Large intestine (tissue), 3 donors: ENCODE measurements around the gene SLC11A2. TPM values are rescaled to one million over a fixed set of nuclear protein-coding genes. Genes with fewer than 3 reads are reported as not detected.

Experiments
- DNase-seq, 2 donors: peaks; one replicate each; pipeline versions ENCODE4 v3.0.0 to v3.0.0-alpha.2; 2013
- H3K27ac ChIP-seq: one replicate; pipeline ENCODE4 v1.5.1; 2013; ENCODE audit warnings: low read length
- H3K27me3 ChIP-seq: 2 replicates; pipeline ENCODE4 v1.6.1; 2013; ENCODE audit warnings: low read length; ENCODE audit not compliant: control insufficient read depth, insufficient read depth
- H3K36me3 ChIP-seq: 2 replicates; pipeline ENCODE4 v1.6.1; 2013; ENCODE audit warnings: low read length; ENCODE audit not compliant: control insufficient read depth, insufficient read depth
- H3K4me1 ChIP-seq: one replicate; pipeline ENCODE4 v1.6.1; 2013; ENCODE audit warnings: low read length; ENCODE audit not compliant: control insufficient read depth, insufficient read depth
- H3K4me3 ChIP-seq: one replicate; pipeline ENCODE4 v1.5.1; 2013; ENCODE audit warnings: low read length
- H3K9me3 ChIP-seq: one replicate; pipeline ENCODE4 v1.6.1; 2013; ENCODE audit warnings: mild to moderate bottlenecking, low read depth, low read length, moderate library complexity; ENCODE audit not compliant: control insufficient read depth
- WGBS: methylation state at CpG from one replicate; pipeline ENCODE4 v1.1.5; 2013; ENCODE audit warnings: low lambda C conversion rate; ENCODE audit not compliant: insufficient coverage; 5-methylcytosine and 5-hydroxymethylcytosine counted together
- polyA plus RNA-seq: library from polyadenylated mRNA; unstranded; fragments of 120-200 nt; gene quantifications from one replicate; pipeline ENCODE4 v1.2.1, GENCODE V29; 2013

SLC11A2 gene
- polyA plus RNA-seq, 1 donor, result 73.1 TPM

DNA sequence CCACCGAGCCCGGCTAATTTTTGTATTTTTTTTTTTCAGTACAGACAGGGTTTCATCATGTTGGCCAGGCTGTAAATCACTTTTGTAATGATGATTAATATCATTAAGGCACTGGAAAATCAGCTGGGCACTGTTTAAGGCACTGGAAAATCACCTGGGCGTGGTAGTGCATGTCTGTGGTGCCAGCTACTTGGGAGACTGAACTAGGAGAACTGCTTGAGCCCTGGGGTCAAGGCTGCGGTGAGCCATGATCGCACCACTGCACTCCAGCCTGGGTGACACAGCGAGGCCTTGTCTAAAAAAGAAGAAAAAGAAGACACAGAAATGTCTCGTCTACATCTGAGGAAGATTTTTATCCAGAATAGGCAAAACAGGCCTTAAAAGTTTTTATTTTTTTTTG is 12.7 kb downstream of the SLC11A2 start:
- Histone ChIP-seq H3K27me3 (no peaks in the 10 kb centered on the region), H3K9me3 (no peaks in the 10 kb centered on the region), H3K36me3 (peaks cover 2% of the 10 kb centered on the region), H3K4me3 (no peak overlapping the region), H3K4me1 (peaks cover 12% of the 10 kb centered on the region), H3K27ac (no peak overlapping the region)
- no peak for DNase-seq
- 100% methylated on average over 2 of the region's 7 CpGs for WGBS

DNA sequence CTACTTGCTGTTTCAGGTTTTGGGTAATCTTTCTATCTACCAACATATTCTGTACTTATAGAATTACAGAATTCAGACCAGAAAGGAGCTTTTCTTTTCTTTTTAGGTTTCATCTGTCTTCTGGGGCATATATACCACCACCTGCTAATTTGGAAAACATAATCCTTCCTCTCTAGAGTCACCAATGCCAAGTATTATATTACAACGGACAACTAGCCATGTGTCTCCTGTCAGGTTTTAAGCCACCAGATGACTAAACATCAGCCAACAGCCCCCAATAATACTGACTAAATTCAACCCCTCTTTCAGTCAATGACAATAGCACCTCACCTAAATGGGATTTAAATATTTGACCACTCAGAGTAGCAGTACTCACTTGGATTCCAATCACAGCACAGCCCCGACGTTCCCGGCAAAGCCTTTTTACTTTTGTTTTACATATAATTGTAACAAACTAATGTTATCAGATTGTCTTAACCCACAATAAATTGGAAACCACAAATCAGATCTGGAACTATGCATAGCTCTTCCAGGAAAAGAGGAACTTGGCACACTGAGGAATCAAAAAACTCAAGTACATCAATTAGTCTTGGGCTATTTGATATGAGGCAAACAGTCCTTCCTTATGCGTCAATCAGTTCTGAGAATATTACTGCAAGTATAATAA is 13.5 kb downstream of the SLC11A2 start:
- no peak overlapping the region for H3K4me3 ChIP-seq
- no peaks in the 10 kb centered on the region for H3K27me3 ChIP-seq
- H3K4me1 ChIP-seq, result peaks cover 15% of the 10 kb centered on the region
- 100% methylated on average over 3 of the region's 5 CpGs for WGBS
- no peak for DNase-seq
- H3K9me3 ChIP-seq, result no peaks in the 10 kb centered on the region
- no peak overlapping the region for H3K27ac ChIP-seq
- H3K36me3 ChIP-seq, result peaks cover 10% of the 10 kb centered on the region

DNA sequence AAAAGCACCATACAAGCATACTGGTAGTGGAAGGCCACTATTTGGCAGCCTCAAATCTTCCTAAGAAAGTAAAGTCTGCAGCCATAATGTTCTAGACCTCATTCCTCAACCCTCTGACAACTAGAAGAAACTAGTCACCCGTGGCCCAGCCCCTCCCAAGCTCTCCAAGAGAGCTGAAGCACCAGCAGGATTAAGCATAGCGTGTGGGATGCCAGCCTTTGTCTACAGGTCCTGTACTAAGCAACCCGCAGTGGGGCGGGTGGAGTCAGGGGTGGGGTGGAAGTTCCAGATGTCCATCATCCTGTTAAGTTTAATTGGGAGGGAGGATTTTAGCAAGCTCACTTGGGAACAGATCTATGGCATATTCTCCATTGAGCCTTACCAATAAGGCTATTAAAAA is 14.2 kb downstream of the SLC11A2 start:
- Histone ChIP-seq H3K9me3 (no peaks in the 10 kb centered on the region), H3K36me3 (peaks cover 16% of the 10 kb centered on the region), H3K27me3 (no peaks in the 10 kb centered on the region), H3K27ac (no peak overlapping the region), H3K4me3 (no peak overlapping the region), H3K4me1 (peaks cover 15% of the 10 kb centered on the region)
- no CpG with 5 or more reads among the region's 4 CpGs for WGBS
- no peak for DNase-seq

DNA sequence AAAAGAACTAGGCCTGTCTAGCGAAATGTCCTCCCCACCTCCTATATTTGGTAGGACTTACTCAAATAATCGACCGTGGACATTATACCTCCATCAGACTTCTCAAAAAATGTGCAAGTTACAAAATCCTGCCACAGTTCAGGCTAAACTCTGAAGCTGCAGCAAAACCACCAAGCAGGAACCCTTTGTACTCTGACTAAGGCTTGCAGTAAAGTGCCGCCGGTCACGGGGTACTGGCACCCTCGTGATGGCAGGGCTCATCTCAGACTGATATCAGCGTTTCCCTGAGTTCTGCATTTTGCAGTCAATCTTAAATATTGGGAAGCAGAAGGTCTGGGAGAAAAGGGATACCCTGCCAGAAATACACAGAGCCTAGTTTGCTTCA is 17.1 kb downstream of the SLC11A2 start:
- peak overlapping the region; percentile 74 for H3K27ac ChIP-seq
- no peaks in the 10 kb centered on the region for H3K27me3 ChIP-seq
- peak overlapping the region; percentile 6 for H3K4me3 ChIP-seq
- peak; percentile 85 to 90 for DNase-seq
- peaks cover 41% of the 10 kb centered on the region for H3K36me3 ChIP-seq
- H3K4me1 ChIP-seq, result peaks cover 24% of the 10 kb centered on the region
- no CpG with 5 or more reads among the region's 8 CpGs for WGBS
- H3K9me3 ChIP-seq, result no peaks in the 10 kb centered on the region

DNA sequence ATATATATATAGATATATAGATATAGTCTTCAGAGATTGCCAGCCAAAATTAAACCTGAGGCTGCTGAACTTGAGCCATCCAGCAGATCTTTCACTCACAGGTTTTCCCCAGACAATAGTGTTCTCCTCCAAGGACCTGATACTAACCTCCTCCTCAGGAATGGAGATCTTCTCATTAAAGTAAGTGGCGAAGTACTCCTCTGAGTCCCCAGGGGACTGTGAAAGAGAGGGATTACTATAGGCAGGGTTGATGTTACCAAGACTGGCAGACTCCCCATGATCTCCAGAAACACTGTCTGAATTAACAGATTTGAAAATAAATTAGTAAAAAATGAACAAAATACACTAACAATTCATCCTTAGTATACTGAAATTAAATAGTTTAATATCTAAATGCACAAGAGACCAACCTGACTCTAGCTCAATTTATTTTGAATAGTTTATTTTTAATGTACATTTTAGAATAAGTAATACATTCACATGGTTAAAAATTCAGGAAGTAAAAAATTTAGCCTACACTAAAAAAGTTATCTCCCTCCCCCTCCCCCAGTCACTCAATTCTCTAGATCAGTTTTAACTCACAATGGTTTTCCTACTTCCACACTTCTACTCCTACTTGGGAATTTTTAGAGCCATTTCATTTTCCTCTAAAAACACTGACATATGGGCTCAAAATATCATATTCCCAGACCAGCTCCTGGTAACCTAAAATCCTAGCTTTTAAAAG is 17.7 kb downstream of the SLC11A2 start:
- Histone ChIP-seq H3K36me3 (peaks cover 44% of the 10 kb centered on the region), H3K27ac (peak overlapping the region; percentile 74), H3K27me3 (no peaks in the 10 kb centered on the region), H3K4me1 (peaks cover 24% of the 10 kb centered on the region), H3K9me3 (no peaks in the 10 kb centered on the region), H3K4me3 (peak overlapping the region; percentile 6)
- WGBS, result no CpG with 5 or more reads among the region's 1 CpG
- DNase-seq, result no peak

DNA sequence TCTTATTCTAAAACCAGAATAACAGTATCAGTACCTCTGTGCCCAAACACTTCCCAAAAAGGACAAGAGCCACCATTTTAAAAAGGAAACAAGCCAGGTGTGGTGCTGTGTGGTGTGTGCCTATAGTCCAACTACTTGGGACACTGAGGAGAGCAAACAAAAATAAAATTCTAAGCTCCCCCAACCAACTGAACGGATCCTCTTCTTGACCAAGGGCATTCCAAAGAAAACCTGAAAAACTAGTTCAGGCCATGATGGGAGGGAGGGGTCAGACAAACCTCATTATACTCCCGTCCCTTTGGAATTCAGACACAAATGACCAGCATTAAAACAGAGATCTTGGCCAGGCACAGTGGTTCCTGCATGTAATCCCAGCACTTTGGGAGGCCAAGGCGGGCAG is 20.5 kb downstream of the SLC11A2 start:
- no peaks in the 10 kb centered on the region for H3K9me3 ChIP-seq
- no peak overlapping the region for H3K4me3 ChIP-seq
- H3K27me3 ChIP-seq, result no peaks in the 10 kb centered on the region
- peaks cover 24% of the 10 kb centered on the region for H3K4me1 ChIP-seq
- WGBS, result no CpG with 5 or more reads among the region's 3 CpGs
- no peak overlapping the region for H3K27ac ChIP-seq
- no peak for DNase-seq
- peaks cover 56% of the 10 kb centered on the region for H3K36me3 ChIP-seq

DNA sequence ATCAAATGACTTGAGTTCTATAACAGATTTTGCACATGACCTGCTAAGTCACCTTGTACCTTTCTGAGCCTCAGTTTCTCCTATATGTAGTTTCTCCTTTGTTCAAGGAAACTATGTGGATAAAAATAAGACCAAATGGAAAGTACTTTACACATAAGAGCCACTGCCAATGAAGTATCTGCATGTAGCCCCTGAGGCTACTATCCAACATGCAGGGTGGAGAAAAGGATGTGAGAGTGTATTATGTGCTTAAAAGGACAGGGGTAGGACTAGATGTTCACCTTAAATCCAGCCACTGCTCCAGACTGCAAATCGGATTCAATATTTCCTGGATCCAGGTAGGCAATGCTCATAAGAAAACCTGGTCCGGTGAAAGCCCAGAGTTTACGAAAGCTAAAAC is 21.2 kb downstream of the SLC11A2 start:
- H3K4me1 ChIP-seq, result peaks cover 24% of the 10 kb centered on the region
- no peaks in the 10 kb centered on the region for H3K27me3 ChIP-seq
- H3K4me3 ChIP-seq, result no peak overlapping the region
- H3K27ac ChIP-seq, result no peak overlapping the region
- DNase-seq, result no peak
- WGBS, result 100% methylated on average over 1 of the region's 3 CpGs
- H3K36me3 ChIP-seq, result peaks cover 62% of the 10 kb centered on the region
- H3K9me3 ChIP-seq, result no peaks in the 10 kb centered on the region

DNA sequence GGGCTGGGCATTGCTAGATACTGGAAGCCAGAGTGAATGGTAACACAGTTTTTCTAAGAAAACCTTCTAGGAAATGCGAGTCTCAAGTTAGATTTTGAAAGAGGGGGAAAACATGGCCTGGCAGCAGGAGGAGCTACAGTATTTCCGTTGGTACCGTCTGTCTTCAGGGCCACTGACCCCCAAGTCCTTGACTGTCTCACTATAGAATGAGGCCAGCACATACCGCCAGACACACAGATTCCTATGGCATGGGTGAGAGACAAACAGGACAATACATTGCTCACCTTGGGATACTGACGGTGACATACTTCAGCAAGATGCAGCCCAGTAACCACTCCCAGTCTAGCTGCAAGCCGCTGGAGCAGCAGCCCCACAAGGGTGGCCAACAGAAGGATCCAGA is 21.7 kb downstream of the SLC11A2 start:
- WGBS, result no CpG with 5 or more reads among the region's 6 CpGs
- Histone ChIP-seq H3K9me3 (no peaks in the 10 kb centered on the region), H3K27ac (no peak overlapping the region), H3K4me3 (no peak overlapping the region), H3K4me1 (peaks cover 20% of the 10 kb centered on the region), H3K36me3 (peaks cover 65% of the 10 kb centered on the region), H3K27me3 (no peaks in the 10 kb centered on the region)
- no peak for DNase-seq

DNA sequence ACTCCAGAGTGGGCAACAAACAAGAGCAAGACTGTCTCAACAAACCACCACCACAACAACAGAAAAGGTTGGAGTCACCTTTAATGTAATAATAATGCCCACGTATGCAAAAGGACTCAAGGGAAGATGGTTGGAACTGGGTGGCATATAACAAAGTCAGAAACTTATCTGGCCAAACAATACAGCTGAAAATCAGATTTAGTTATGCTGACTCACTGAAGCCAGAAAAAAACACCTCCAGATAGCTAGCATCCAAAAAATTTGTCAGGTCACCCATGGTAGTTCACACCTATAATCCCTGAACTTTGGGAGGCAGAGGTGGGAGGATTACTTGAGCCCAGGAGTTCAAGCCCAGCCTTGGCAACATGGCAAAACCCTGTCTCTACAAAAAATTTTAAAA is 24.4 kb downstream of the SLC11A2 start:
- Histone ChIP-seq H3K27me3 (no peaks in the 10 kb centered on the region), H3K4me3 (no peak overlapping the region), H3K36me3 (peaks cover 72% of the 10 kb centered on the region), H3K9me3 (no peaks in the 10 kb centered on the region), H3K4me1 (peaks cover 9% of the 10 kb centered on the region), H3K27ac (no peak overlapping the region)
- DNase-seq, result no peak
- 83% methylated on average over 1 of the region's 1 CpG for WGBS

DNA sequence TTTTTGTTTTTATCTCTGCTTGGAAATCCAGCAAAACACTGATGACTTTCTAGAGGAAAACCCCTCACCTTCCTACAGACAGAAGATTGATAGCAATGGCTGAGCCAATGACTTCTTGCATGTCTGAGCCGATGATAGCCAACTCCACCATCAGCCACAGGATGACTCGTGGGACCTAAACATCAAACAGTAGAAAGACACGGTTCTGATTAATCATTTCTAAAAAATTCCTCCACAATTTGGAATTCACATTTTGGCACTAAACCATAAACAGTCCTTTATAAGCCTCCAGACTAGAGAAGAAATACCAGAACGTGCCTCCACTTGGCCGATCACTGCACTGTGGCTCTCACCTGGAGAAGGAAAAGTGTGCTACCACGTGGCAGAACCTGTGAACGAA is 25.9 kb downstream of the SLC11A2 start:
- Histone ChIP-seq H3K36me3 (peaks cover 74% of the 10 kb centered on the region), H3K27ac (no peak overlapping the region), H3K9me3 (no peaks in the 10 kb centered on the region), H3K4me3 (no peak overlapping the region), H3K4me1 (no peaks in the 10 kb centered on the region), H3K27me3 (no peaks in the 10 kb centered on the region)
- WGBS, result no CpG with 5 or more reads among the region's 7 CpGs
- DNase-seq, result no peak

DNA sequence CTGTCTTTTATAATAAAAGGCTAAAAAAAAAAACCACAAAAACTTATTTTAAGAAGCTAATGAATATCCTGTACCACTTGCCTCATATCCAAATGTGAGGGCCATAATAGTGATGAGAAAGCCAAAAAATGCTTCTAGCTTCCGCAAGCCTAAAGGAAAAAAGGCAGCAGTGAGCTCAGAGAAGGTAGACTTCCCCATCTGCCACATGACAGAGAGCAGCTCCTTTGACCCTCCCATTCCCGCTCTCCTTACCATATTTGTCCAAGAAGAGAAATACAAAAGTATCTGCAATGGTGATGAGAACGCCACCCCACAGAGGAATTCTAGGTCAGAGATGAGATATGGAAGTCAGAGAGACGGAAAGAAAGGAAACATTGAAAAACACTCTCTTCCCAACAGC is 27.1 kb downstream of the SLC11A2 start:
- WGBS, result 90% methylated on average over 2 of the region's 4 CpGs

More for the DNA sequence above, 27.1 kb downstream of the SLC11A2 start:
- Histone ChIP-seq H3K27me3 (no peaks in the 10 kb centered on the region), H3K27ac (no peak overlapping the region), H3K4me3 (no peak overlapping the region), H3K4me1 (no peaks in the 10 kb centered on the region), H3K9me3 (no peaks in the 10 kb centered on the region), H3K36me3 (peaks cover 70% of the 10 kb centered on the region)
- DNase-seq, result no peak
